ENCODE measurements around the gene POLR2H. TPM values are rescaled to one million over a fixed set of nuclear protein-coding genes. Genes with fewer than 3 reads are reported as not detected.

The POLR2H gene
- total RNA-seq, 4 donors from 2014 or later: 74.4 to 206 (median 146) TPM

GRCh38 chr3:184359610-184360009 is 1.9 kb upstream of the POLR2H start:
- DNase-seq: no peak
- H3K9me3 ChIP-seq: no peaks in the 10 kb centered on the region
- H3K4me3 ChIP-seq: peak overlapping the region in 1 of 4 donors; percentile 76
- TF ChIP-seq POLR2A (IDR thresholded peaks at IDR 0.05) (no peak), POLR2AphosphoS5 (IDR thresholded peaks at IDR 0.05) (no peak), EP300 (IDR thresholded peaks at IDR 0.05; ENCODE audit: low read depth) (no peak)
- TF ChIP-seq, protein P1, sequence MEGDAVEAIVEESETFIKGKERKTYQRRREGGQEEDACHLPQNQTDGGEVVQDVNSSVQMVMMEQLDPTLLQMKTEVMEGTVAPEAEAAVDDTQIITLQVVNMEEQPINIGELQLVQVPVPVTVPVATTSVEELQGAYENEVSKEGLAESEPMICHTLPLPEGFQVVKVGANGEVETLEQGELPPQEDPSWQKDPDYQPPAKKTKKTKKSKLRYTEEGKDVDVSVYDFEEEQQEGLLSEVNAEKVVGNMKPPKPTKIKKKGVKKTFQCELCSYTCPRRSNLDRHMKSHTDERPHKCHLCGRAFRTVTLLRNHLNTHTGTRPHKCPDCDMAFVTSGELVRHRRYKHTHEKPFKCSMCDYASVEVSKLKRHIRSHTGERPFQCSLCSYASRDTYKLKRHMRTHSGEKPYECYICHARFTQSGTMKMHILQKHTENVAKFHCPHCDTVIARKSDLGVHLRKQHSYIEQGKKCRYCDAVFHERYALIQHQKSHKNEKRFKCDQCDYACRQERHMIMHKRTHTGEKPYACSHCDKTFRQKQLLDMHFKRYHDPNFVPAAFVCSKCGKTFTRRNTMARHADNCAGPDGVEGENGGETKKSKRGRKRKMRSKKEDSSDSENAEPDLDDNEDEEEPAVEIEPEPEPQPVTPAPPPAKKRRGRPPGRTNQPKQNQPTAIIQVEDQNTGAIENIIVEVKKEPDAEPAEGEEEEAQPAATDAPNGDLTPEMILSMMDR (IDR thresholded peaks at IDR 0.05): no peak
- peaks cover 7 to 35% (median 28%) of the 10 kb centered on the region in 4 donors for H3K4me1 ChIP-seq
- intact Hi-C loops (cut with DNase I; ENCODE audit: low total_unique reads): loop anchor here (10.0 kb wide), 2 partner anchors 55 to 155 kb away; no protein-coding TSS in a partner anchor
- no peaks in the 10 kb centered on the region for H3K27me3 ChIP-seq
- WGBS, 2 donors (ENCODE audit: low coverage in 1 of 2): 77% methylated on average over 9 of the region's 9 CpGs; no CpG with 5 or more reads in 1 of the 2 donors
- no peak overlapping the region for H3K27ac ChIP-seq
- in situ Hi-C loops (cut with MboI; ENCODE audit: low pct_ligation_motif_present in 1 of 4, low pct_unique_long_range_greater_than_20kb in 1 of 4, low sequenced_read_pairs in 3 of 4): loop anchor here in 1 of 4 donors (25.0 kb wide), 1 partner anchor 428 kb away; no protein-coding TSS in a partner anchor
- peaks cover 0 to 7% (median 0%) of the 10 kb centered on the region in 4 donors for H3K36me3 ChIP-seq

GRCh38 chr3:184360070-184360928 is 1.2 kb upstream of the POLR2H start:
- in situ Hi-C loops (cut with MboI; ENCODE audit: low pct_ligation_motif_present in 1 of 4, low pct_unique_long_range_greater_than_20kb in 1 of 4, low sequenced_read_pairs in 3 of 4): loop anchor here in 1 of 4 donors (25.0 kb wide), 1 partner anchor 427 kb away; no protein-coding TSS in a partner anchor

DNA sequence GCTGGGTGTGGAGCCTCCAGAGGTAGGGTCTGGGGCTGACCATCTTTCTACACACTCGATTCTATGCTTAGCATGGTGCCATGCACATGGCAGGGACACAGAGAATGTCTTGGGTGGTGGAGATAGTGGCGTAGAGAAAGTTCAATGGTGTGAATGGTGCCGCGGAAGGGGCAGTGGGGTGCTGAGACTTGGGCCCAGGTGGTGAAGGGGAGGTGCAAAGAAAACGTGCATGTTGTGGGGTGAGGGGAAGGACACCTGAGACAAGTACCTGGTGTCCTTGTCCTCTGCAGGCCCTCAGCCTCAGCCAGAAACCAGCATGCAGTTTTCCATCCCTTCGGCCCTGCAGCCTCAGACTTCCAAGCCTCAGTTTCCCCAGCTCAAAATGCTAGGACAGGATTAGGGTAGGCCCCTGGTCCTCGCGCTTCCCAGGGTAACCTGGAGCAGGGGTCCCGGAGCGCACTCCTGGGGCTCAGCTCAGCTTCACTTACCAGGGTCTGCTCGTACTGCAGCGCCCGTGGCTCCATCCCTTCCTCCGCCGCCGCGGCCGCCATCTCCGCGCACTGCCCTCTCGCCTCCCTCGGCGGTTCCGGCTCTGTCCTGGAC is 480 bp upstream of the POLR2H start:
- Histone ChIP-seq H3K4me3 (peak overlapping the region; percentile 76 to 95 (median 90)), H3K27ac (peak overlapping the region; percentile 94 to 100 (median 97)), H3K27me3 (no peaks in the 10 kb centered on the region), H3K4me1 (peaks cover 7 to 38% (median 29%) of the 10 kb centered on the region in 4 donors), H3K36me3 (peaks cover 0 to 7% (median 3%) of the 10 kb centered on the region in 4 donors), H3K9me3 (no peaks in the 10 kb centered on the region)
- no peak for DNase-seq
- WGBS, 2 donors (ENCODE audit: low coverage in 1 of 2): 0 to 11% methylated on average over 1 to 6 of the region's 24 CpGs
- intact Hi-C loops (cut with DNase I; ENCODE audit: low total_unique reads): loop anchor here (10.0 kb wide), 1 partner anchor 154 kb away; no protein-coding TSS in a partner anchor
- TF ChIP-seq POLR2AphosphoS5 (IDR thresholded peaks at IDR 0.05) (no peak), POLR2A (IDR thresholded peaks at IDR 0.05) (peak; percentile 48)
- TF ChIP-seq, protein P1 (IDR thresholded peaks at IDR 0.05): no peak
- in situ Hi-C loops (cut with MboI; ENCODE audit: low pct_ligation_motif_present in 1 of 4, low pct_unique_long_range_greater_than_20kb in 1 of 4, low sequenced_read_pairs in 3 of 4): loop anchor here in 1 of 4 donors (25.0 kb wide), 1 partner anchor 426 kb away; no protein-coding TSS in a partner anchor

More at GRCh38 chr3:184360070-184360928, 1.2 kb upstream of the POLR2H start:
- DNase-seq: no peak
- no peak for TF ChIP-seq POLR2AphosphoS5 (IDR thresholded peaks at IDR 0.05)
- TF ChIP-seq, protein P1 (IDR thresholded peaks at IDR 0.05): no peak
- TF ChIP-seq POLR2A (IDR thresholded peaks at IDR 0.05): no peak
- no peak for TF ChIP-seq EP300 (IDR thresholded peaks at IDR 0.05; ENCODE audit: low read depth)
- peak overlapping the region; percentile 94 to 100 (median 97) for H3K27ac ChIP-seq
- H3K4me3 ChIP-seq: peak overlapping the region; percentile 76 to 95 (median 90)
- H3K36me3 ChIP-seq: peaks cover 0 to 7% (median 2%) of the 10 kb centered on the region in 4 donors
- no peaks in the 10 kb centered on the region for H3K9me3 ChIP-seq
- WGBS, 2 donors (ENCODE audit: low coverage in 1 of 2): 45 to 61% methylated on average over 8 to 12 of the region's 12 CpGs
- no peaks in the 10 kb centered on the region for H3K27me3 ChIP-seq
- intact Hi-C loops (cut with DNase I; ENCODE audit: low total_unique reads): loop anchor here (10.0 kb wide), 1 partner anchor 155 kb away; no protein-coding TSS in a partner anchor
- H3K4me1 ChIP-seq: peaks cover 7 to 38% (median 29%) of the 10 kb centered on the region in 4 donors

Data from transverse colon (tissue), 4 donors.